ENCODE results near the gene SLC38A5.

DNA sequence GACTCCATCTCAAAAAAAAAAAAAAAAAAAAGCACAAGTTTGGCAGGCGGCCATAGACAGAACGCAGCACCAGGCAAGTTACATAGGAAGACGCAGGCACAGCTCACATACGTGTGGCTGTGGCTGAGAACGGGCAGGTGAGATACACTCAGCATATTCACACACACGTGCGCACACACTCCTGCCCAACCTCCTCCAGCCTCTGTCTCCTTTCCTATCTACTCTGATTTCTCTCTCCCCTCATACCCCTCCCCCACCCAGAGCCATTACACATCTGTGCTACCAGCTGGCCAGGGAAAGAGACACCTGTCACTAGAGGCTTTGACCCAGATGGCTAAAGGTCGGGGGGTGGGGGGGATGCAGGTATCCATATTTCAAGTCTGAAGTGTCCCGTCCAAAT lies 2.2 kb upstream of the SLC38A5 start:
- TF ChIP-seq, protein P1, sequence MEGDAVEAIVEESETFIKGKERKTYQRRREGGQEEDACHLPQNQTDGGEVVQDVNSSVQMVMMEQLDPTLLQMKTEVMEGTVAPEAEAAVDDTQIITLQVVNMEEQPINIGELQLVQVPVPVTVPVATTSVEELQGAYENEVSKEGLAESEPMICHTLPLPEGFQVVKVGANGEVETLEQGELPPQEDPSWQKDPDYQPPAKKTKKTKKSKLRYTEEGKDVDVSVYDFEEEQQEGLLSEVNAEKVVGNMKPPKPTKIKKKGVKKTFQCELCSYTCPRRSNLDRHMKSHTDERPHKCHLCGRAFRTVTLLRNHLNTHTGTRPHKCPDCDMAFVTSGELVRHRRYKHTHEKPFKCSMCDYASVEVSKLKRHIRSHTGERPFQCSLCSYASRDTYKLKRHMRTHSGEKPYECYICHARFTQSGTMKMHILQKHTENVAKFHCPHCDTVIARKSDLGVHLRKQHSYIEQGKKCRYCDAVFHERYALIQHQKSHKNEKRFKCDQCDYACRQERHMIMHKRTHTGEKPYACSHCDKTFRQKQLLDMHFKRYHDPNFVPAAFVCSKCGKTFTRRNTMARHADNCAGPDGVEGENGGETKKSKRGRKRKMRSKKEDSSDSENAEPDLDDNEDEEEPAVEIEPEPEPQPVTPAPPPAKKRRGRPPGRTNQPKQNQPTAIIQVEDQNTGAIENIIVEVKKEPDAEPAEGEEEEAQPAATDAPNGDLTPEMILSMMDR (IDR thresholded peaks at IDR 0.05 in 4 of 5, conservative IDR thresholded peaks at IDR 0.05 in 1 of 5): no peak
- no peak for TF ChIP-seq POLR2A (IDR thresholded peaks at IDR 0.05)

Measured in gastrocnemius medialis (tissue), 4 donors.